GM12878 (cell line): ENCODE data around the gene EDC4. TPM values are rescaled to one million over a fixed set of nuclear protein-coding genes. Genes with fewer than 3 reads are reported as not detected.

ENCODE experiments used
- ATAC-seq: fragments of 200-7000 bp; cut with Tn5 transposase; 3 replicates; pipeline ENCODE4 v1.9.1; 2020; ENCODE audit warnings: mild to moderate bottlenecking, moderate library complexity
- BruUV-seq: library from RNA; stranded (reverse); fragments of 400-500 nt; replicated peaks from 2 replicates; lab custom pipeline; 2021; lab: Mats Ljungman, UMichigan
- CTCF ChIA-PET: fragments of 300-600 bp; sonication (Branson Sonifier 250); formaldehyde crosslinking; extraction: SDS; loops from one replicate; lab custom pipeline; 2021; ENCODE audit warnings: inconsistent platforms; lab: Yijun Ruan, JAX
- POLR2A ChIA-PET: fragments of 350-600 bp; formaldehyde crosslinking; extraction: SDS; loops from one replicate; lab custom pipeline; 2021; ENCODE audit warnings: inconsistent platforms; lab: Charles Lee
- RAD21 ChIA-PET: fragments of 300-600 bp; sonication (Branson Sonifier 250); formaldehyde crosslinking; loops from one replicate; lab custom pipeline; 2023; ENCODE audit warnings: antibody characterized with exemption; ENCODE audit not compliant: unreplicated experiment; lab: Charles Lee
- SMC1A ChIA-PET: fragments of 300-600 bp; sonication (Branson Sonifier 250); formaldehyde crosslinking; loops from one replicate; lab custom pipeline; 2023; ENCODE audit not compliant: unreplicated experiment, uncharacterized antibody; lab: Charles Lee
- DNase-seq: peaks from one replicate; pipeline ENCODE4 v3.0.0-alpha.2; 2011; ENCODE audit warnings: low read depth, low spot score
- FAIRE-seq: peaks from 3 replicates; lab custom pipeline; 2011; peaks lifted over from hg19 to GRCh38; lab: Jason Lieb, UNC
- H2AFZ ChIP-seq: 2 replicates; pipeline ENCODE4 v1.6.0; 2011; ENCODE audit warnings: low read depth, low read length, control low read depth; ENCODE audit not compliant: control insufficient read depth
- H3K27ac ChIP-seq: 2 replicates; pipeline ENCODE4 v1.5.1; 2011; ENCODE audit warnings: control low read depth; ENCODE audit not compliant: control insufficient read depth, insufficient read depth
- H3K27me3 ChIP-seq, 2 experiments: replicated peaks in 1 of 2; 2 replicates each; pipeline versions ENCODE4 v1.6.0 to v1.6.1; 2011; ENCODE audit warnings: low read length in 1 of 2; ENCODE audit not compliant: control insufficient read depth in 2 of 2, insufficient read depth in 2 of 2
- H3K36me3 ChIP-seq, 2 experiments: 2 replicates each; pipeline ENCODE4 v1.5.1; 2011; ENCODE audit warnings: low read length in 1 of 2; ENCODE audit not compliant: control insufficient read depth in 2 of 2, insufficient read depth in 2 of 2
- H3K4me1 ChIP-seq: 2 replicates; pipeline ENCODE4 v1.6.1; 2011; ENCODE audit warnings: mild to moderate bottlenecking, low read length, moderate library complexity, mixed read lengths; ENCODE audit not compliant: control insufficient read depth, insufficient read depth
- H3K4me2 ChIP-seq: 2 replicates; pipeline ENCODE4 v1.6.0; 2011; ENCODE audit warnings: control low read depth; ENCODE audit not compliant: control insufficient read depth, insufficient read depth
- H3K4me3 ChIP-seq: fragments of 200-600 bp; sonication (generic); 2 replicates; pipeline ENCODE4 v1.5.1; 2016
- H3K79me2 ChIP-seq: 2 replicates; pipeline ENCODE4 v1.6.0; 2011; ENCODE audit warnings: low read length; ENCODE audit not compliant: control insufficient read depth, insufficient read depth
- H3K9ac ChIP-seq: 2 replicates; pipeline ENCODE4 v1.8.0; 2011; ENCODE audit warnings: low read length, control low read depth, mixed read lengths; ENCODE audit not compliant: control insufficient read depth, insufficient read depth
- H3K9me3 ChIP-seq: replicated peaks from 3 replicates; pipeline ENCODE4 v1.5.1; 2011; ENCODE audit warnings: mild to moderate bottlenecking, low read length; ENCODE audit not compliant: control insufficient read depth, insufficient read depth
- H4K20me1 ChIP-seq: 2 replicates; pipeline ENCODE4 v1.6.0; 2011; ENCODE audit not compliant: control insufficient read depth, insufficient read depth
- EGR1 ChIP-seq, 2 experiments: IDR thresholded peaks; 1 replicate in 1 of 2; 2 replicates in 1 of 2; pipeline ENCODE4 v1.6.1; 2011 to 2012; ENCODE audit warnings: low read depth in 2 of 2, low read length in 2 of 2, borderline replicate concordance in 1 of 2, mild to moderate bottlenecking in 1 of 2, moderate library complexity in 1 of 2
- JUNB ChIP-seq: IDR thresholded peaks from 2 replicates; pipeline ENCODE4 v1.6.1; 2016; ENCODE audit warnings: antibody characterized with exemption, mild to moderate bottlenecking
- NFYB ChIP-seq: IDR thresholded peaks from 2 replicates; pipeline ENCODE4 v1.6.1; 2011; ENCODE audit warnings: low read depth, mild to moderate bottlenecking, low read length, improper control_type of control experiment, moderate library complexity; ENCODE audit not compliant: insufficient read depth
- PBX3 ChIP-seq: IDR thresholded peaks from 2 replicates; pipeline ENCODE4 v1.6.1; 2011; ENCODE audit warnings: mild to moderate bottlenecking, low read depth, low read length, moderate library complexity; ENCODE audit not compliant: insufficient replicate concordance
- POLR2AphosphoS5 ChIP-seq: IDR thresholded peaks from 2 replicates; pipeline ENCODE4 v1.6.1; 2011; ENCODE audit warnings: mild to moderate bottlenecking, low read length, inconsistent platforms
- POU2F2 ChIP-seq: IDR thresholded peaks from 3 replicates; pipeline ENCODE4 v1.6.1; 2011; ENCODE audit warnings: low read depth, mild to moderate bottlenecking, low read length, borderline replicate concordance
- SPI1 ChIP-seq: IDR thresholded peaks from 2 replicates; pipeline ENCODE4 v1.6.1; 2011; ENCODE audit warnings: low read depth, mild to moderate bottlenecking, low read length, moderate library complexity, borderline replicate concordance; ENCODE audit not compliant: insufficient read depth
- ZNF274 ChIP-seq: IDR thresholded peaks from one replicate; pipeline ENCODE4 v1.8.0; 2011; ENCODE audit not compliant: insufficient read length, insufficient read depth
- WGBS: methylation state at CpG from one replicate; pipeline ENCODE4 v1.1.6; 2016; ENCODE audit warnings: low lambda C conversion rate; ENCODE audit not compliant: insufficient replicate concordance, insufficient coverage; ENCODE audit errors: missing lambda C conversion rate; 5-methylcytosine and 5-hydroxymethylcytosine counted together
- in situ Hi-C: fragments of 300-500 bp; cut with MboI; formaldehyde crosslinking; loops from 9 replicates; pipeline ENCODE4 v1.14.3; 2018; ENCODE audit warnings: mixed read lengths
- intact Hi-C: fragments of 100-400 bp; cut with micrococcal nuclease; formaldehyde crosslinking; loops from one replicate; pipeline ENCODE4 v1.14.2; 2022; ENCODE audit not compliant: unreplicated experiment
- polyA plus RNA-seq, 11 experiments: library from polyadenylated mRNA; depleted of rRNA in 4 of 11; unstranded in 6 of 11; stranded (reverse) in 5 of 11; fragments of >200 nt; fragmentation: Nextera tagmentation in 4 of 11; fragmentation: Illumina TruSeq in 1 of 11; extraction: Ambion mirVana in 4 of 11; extraction: Trizol in 1 of 11; gene quantifications; 1 replicate in 1 of 11; 2 replicates in 10 of 11; pipeline versions ENCODE4 v1.2.1 to v1.2.3, GENCODE V29; 2011 to 2016; ENCODE audit warnings: inconsistent platforms in 2 of 11, missing spikeins in 2 of 11, low read depth in 1 of 11
- total RNA-seq, 4 experiments: library from RNA; depleted of rRNA in 3 of 4; stranded (reverse); fragments of >200 nt in 3 of 4; fragmentation: Illumina TruSeq in 1 of 4; extraction: Trizol in 1 of 4; gene quantifications; 2 replicates each; pipeline versions ENCODE4 v1.2.1 to v1.2.3, GENCODE V29; 2013 to 2021
- TF ChIP-seq, protein P1 (sequence below): IDR thresholded peaks from 2 replicates; pipeline ENCODE4 v1.6.1; 2011; ENCODE audit warnings: borderline replicate concordance, low read depth, mild to moderate bottlenecking, moderate library complexity, low read length; ENCODE audit not compliant: insufficient read depth, poor library complexity, severe bottlenecking

Gene EDC4
- total and polyA plus RNA-seq, 10 of the 15 experiments (the other 5 are each of a cell fraction or from before 2014, with no cell fraction given), result 1.2 to 86.0 (median 53.4) TPM

DNA sequence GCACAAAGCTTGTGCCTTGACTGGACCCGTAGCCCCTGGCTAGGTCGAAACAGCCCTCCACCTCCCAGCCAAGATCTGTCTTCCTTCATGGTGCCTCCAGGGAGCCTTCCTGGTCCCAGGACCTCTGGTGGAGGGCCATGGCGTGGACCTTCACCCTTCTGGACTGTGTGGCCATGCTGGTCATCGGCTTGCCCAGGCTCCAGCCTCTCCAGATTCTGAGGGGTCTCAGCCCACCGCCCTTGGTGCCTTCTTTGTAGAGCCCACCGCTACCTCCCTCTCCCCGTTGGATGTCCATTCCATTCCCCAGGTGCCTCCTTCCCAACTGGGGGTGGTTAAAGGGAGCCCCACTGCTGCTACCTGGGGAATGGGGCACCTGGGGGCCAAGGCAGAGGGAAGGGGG lies 55.3 kb downstream of the EDC4 start:
- DNase-seq (no peak), ATAC-seq (peak; percentile 4), FAIRE-seq (no peak)
- Histone ChIP-seq H3K9me3 (no peaks in the 10 kb centered on the region), H3K4me1 (no peaks in the 10 kb centered on the region; the same call in 1 of the 2 replicates), H3K27me3 (no peaks in the 10 kb centered on the region), H2AFZ (no peak overlapping the region), H3K36me3 (peaks cover 5 to 24% of the 10 kb centered on the region in 2 experiments; a peak in 3 of 4 replicates), H3K9ac (no peak overlapping the region), H3K4me3 (no peak overlapping the region), H3K4me2 (no peak overlapping the region), H4K20me1 (no peaks in the 10 kb centered on the region), H3K79me2 (no peaks in the 10 kb centered on the region), H3K27ac (no peak overlapping the region)
- intact Hi-C loops (loop anchor here (1.0 to 10.0 kb wide), 4 partner anchors 36 to 403 kb away; partner anchors contain the start of genes PSKH1 and RIPOR1), in situ Hi-C loops (loop anchor here (5.0 kb wide), 2 partner anchors 111 to 251 kb away; no protein-coding TSS in a partner anchor)
- RAD21 ChIA-PET, result interaction anchor here (0.6 to 1.1 kb wide), 2 partner anchors 113 to 255 kb away, joined by 4 read pairs; no protein-coding TSS in a partner anchor
- 46% methylated on average over 7 of the region's 7 CpGs for WGBS
- SMC1A ChIA-PET, result interaction anchor here (1.2 to 1.5 kb wide), 2 partner anchors 44 to 112 kb away, joined by 3 to 6 read pairs; partner anchors contain the start of gene NRN1L
- TF ChIP-seq ZNF274 (no peak), POU2F2 (no peak), NFYB (no peak), SPI1 (no peak), POLR2AphosphoS5 (0 out of 2 replicates have a peak, but pooled peaks have one; percentile 3), EGR1 (IDR thresholded peaks at IDR 0.05; ENCODE audit: borderline replicate concordance in 1 of 2, low read depth in 2 of 2, low read length in 2 of 2) (no peak), PBX3 (no peak), JUNB (no peak)
- TF ChIP-seq, protein P1, sequence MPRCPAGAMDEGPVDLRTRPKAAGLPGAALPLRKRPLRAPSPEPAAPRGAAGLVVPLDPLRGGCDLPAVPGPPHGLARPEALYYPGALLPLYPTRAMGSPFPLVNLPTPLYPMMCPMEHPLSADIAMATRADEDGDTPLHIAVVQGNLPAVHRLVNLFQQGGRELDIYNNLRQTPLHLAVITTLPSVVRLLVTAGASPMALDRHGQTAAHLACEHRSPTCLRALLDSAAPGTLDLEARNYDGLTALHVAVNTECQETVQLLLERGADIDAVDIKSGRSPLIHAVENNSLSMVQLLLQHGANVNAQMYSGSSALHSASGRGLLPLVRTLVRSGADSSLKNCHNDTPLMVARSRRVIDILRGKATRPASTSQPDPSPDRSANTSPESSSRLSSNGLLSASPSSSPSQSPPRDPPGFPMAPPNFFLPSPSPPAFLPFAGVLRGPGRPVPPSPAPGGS, result no peak
- no TSS peak for BruUV-seq
- CTCF ChIA-PET, result interaction anchor here (0.5 to 3.7 kb wide), 11 partner anchors 8 to 408 kb away, joined by 3 to 18 read pairs (median 5); partner anchors contain the start of genes NRN1L and PSMB10
- POLR2A ChIA-PET, result no interaction called here
